ENCODE measurements around the gene RAB40C. TPM values are rescaled to one million over a fixed set of nuclear protein-coding genes. Genes with fewer than 3 reads are reported as not detected.

The RAB40C gene
- total RNA-seq, 1 experiment from 2014 or later = 26.3 TPM

DNA sequence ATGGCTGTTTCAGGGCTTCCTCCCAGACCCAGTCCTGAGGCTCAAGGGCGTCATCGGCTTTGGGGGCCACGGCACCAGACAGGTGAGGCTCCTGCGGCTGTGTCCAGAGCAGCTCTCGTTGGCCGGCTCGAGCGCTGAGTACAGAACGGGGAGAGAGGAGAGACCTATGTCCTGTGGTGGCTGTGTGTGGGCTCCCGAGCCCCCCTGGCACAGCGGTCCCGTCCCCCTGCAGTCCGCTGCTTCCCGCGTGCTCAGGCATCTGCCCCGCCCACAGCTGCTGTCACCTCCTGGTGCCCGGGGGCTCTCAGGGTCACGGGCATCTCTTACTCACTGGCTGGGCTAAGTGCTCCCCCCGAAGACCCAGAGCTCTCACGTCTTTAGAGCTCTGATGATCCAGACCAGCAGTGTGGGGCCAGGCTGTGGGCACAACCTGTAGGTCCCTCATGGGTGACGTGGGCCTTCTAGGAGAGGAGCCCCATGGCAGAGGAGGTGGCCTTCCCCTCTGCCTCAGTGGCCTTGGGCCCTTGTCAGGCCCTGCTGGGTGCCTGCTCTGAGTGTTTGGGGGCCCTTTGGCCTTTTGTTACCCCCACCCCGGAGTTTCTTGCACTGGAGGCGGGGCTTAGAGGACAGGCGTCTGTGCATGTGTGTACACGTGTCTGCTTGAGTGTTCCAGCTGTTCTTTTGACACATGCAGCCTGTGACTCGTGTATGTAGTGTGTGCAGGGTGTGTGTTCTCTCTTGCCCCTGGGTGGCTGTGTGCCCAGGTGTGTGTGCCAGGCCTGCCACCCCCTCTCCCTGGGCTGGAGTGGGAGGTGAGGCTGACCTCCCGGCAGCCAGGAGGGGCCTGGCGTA lies 62.8 kb downstream of the RAB40C start:
- no peak overlapping the region for H3K4me3 ChIP-seq (ENCODE audit: insufficient read depth, low read depth, low read length)

DNA sequence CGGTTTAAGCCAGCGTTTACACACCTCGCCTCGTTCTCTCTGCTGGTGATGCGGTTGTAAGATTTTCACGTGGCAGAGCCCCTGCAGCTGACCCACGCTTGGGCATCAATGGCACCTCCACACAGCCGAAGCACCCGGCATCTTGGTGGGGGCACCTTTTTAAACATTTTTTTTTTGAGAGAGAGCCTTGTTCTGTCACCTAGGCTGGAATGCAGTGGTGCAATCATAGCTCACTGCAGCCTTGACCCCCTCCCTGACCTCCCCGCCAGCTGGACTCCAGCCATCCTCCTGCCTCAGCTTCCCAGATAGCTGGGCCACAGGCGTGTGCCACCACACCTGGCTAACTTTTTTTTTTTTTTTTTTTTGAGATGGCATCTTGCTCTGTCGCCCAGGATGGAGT lies 64.2 kb downstream of the RAB40C start:
- H3K36me3 ChIP-seq (replicated peaks; ENCODE audit: control insufficient read depth, insufficient read depth, low read length) = no peaks in the 10 kb centered on the region; the same call in 1 of the 2 replicates
- no peak overlapping the region for H3K4me3 ChIP-seq (ENCODE audit: insufficient read depth, low read depth, low read length)
- DNase-seq = no peak
- H3K27me3 ChIP-seq (ENCODE audit: control insufficient read depth, insufficient read depth, low read length) = no peaks in the 10 kb centered on the region

More for the DNA sequence above, 62.8 kb downstream of the RAB40C start:
- Histone ChIP-seq H3K36me3 (replicated peaks; ENCODE audit: control insufficient read depth, insufficient read depth, low read length) (no peaks in the 10 kb centered on the region; the same call in 1 of the 2 replicates), H3K27me3 (ENCODE audit: control insufficient read depth, insufficient read depth, low read length) (no peaks in the 10 kb centered on the region)
- no peak for DNase-seq

- Histone ChIP-seq H3K4me3 (ENCODE audit: insufficient read depth, low read depth, low read length) (no peak overlapping the region), H3K27me3 (ENCODE audit: control insufficient read depth, insufficient read depth, low read length) (no peaks in the 10 kb centered on the region), H3K36me3 (replicated peaks; ENCODE audit: control insufficient read depth, insufficient read depth, low read length) (no peaks in the 10 kb centered on the region; the same call in 1 of the 2 replicates)
- no peak for DNase-seq
These were observed 67.6 kb downstream of the RAB40C start for GRCh38 chr16:657487-657886.

GRCh38 chr16:658679-659571 lies 69.1 kb downstream of the RAB40C start:
- peak; percentile 63 for DNase-seq
- H3K27me3 ChIP-seq (ENCODE audit: control insufficient read depth, insufficient read depth, low read length) = no peaks in the 10 kb centered on the region
- H3K4me3 ChIP-seq (ENCODE audit: insufficient read depth, low read depth, low read length) = no peak overlapping the region
- no peaks in the 10 kb centered on the region; the same call in 1 of the 2 replicates for H3K36me3 ChIP-seq (replicated peaks; ENCODE audit: control insufficient read depth, insufficient read depth, low read length)

DNA sequence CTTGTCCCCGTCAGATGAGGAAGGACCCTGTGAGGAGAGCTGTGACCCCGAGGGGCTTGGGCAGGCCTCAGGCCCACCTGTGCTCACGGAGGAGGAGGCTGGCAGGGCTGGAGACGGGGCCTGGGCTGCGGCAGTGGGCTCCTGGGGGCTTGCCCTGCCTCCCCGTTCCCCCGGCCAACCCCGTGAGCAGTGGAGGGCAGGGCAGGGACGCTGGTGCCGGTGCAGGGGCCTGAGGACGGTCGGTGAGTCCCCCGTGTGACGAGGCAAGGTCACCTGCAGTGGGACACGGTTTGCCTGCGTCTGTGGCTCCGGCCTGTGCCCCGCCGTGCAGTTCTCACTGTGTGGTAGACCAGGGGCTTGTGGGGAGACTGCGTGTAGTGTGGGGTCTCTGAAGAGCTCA lies 69.8 kb downstream of the RAB40C start:
- Histone ChIP-seq H3K4me3 (ENCODE audit: insufficient read depth, low read depth, low read length) (no peak overlapping the region), H3K36me3 (replicated peaks; ENCODE audit: control insufficient read depth, insufficient read depth, low read length) (no peaks in the 10 kb centered on the region; the same call in 1 of the 2 replicates), H3K27me3 (ENCODE audit: control insufficient read depth, insufficient read depth, low read length) (no peaks in the 10 kb centered on the region)
- DNase-seq = peak; percentile 64

DNA sequence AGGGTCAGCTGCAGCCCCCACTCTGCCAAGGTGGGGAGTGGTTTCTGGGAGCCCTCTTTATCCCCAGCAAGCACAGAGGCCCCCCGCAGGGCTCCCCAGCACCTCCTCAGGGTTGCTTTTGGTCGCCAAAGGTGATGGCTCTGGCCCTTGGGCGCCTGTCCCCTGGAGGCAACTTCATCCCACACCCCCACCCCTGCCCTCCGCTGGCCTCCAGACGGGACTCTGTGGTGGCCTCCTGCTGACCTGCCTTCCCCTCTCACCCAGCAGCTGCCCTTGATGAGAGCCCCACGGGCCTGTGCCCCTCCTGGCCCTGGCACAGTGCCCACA lies 70.2 kb downstream of the RAB40C start:
- peak; percentile 64 for DNase-seq
- no peaks in the 10 kb centered on the region for H3K27me3 ChIP-seq (ENCODE audit: control insufficient read depth, insufficient read depth, low read length)
- no peaks in the 10 kb centered on the region for H3K36me3 ChIP-seq (replicated peaks; ENCODE audit: control insufficient read depth, insufficient read depth, low read length)
- no peak overlapping the region for H3K4me3 ChIP-seq (ENCODE audit: insufficient read depth, low read depth, low read length)

GRCh38 chr16:660459-661183 lies 70.8 kb downstream of the RAB40C start:
- peak; percentile 100 for DNase-seq
- Histone ChIP-seq H3K4me3 (ENCODE audit: insufficient read depth, low read depth, low read length) (peak overlapping the region; percentile 8; the same call in 1 of the 2 replicates), H3K36me3 (replicated peaks; ENCODE audit: control insufficient read depth, insufficient read depth, low read length) (no peaks in the 10 kb centered on the region), H3K27me3 (ENCODE audit: control insufficient read depth, insufficient read depth, low read length) (no peaks in the 10 kb centered on the region)

DNA sequence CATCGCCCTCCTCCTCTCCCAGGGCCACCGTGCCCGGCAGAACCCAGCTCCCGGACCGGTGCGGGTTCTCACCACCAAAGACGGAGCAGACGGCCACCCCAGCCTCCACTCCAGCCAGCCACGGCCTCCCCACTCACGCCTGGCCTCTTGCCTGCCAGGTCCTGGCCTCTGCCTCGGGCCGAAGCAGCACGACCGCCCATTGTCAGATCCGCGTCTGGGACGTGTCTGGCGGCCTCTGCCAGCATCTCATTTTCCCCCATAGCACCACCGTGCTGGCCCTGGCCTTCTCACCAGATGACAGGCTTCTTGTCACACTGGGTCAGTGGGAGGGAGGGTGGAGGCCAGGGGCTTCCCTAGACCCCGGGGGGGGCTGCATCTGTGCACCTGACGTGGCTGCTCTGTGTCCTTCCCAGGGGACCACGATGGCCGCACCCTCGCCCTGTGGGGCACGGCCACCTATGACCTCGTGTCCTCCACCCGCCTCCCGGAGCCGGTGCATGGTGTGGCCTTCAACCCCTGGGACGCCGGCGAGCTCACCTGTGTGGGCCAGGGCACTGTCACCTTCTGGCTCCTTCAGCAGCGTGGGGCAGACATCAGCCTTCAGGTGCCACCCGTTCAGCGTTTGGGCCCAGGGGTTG lies 71.4 kb downstream of the RAB40C start:
- peak; percentile 65 for DNase-seq
- no peaks in the 10 kb centered on the region for H3K36me3 ChIP-seq (replicated peaks; ENCODE audit: control insufficient read depth, insufficient read depth, low read length)
- H3K27me3 ChIP-seq (ENCODE audit: control insufficient read depth, insufficient read depth, low read length) = no peaks in the 10 kb centered on the region
- H3K4me3 ChIP-seq (ENCODE audit: insufficient read depth, low read depth, low read length) = no peak overlapping the region

DNA sequence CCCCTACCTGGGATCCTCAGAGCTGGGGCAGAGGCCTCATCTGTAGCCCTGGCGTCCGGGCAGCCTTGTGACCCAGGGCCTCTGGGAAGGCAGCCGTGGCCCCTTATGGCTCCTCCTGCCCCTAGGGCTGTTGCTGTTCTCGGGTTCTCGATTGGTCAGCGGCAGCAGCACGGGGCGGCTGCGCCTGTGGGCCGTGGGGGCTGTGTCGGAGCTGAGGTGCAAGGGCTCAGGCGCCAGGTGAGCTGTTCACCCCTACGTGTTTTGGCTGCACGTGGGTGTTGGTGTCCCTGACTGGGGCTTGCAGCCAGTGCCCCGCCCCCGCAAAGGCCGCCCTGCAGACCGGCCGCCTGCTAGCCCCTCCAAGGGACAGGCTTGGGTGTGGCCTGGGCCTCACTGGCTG lies 72.2 kb downstream of the RAB40C start:
- DNase-seq = no peak
- no peak overlapping the region for H3K4me3 ChIP-seq (ENCODE audit: insufficient read depth, low read depth, low read length)
- H3K27me3 ChIP-seq (ENCODE audit: control insufficient read depth, insufficient read depth, low read length) = no peaks in the 10 kb centered on the region
- H3K36me3 ChIP-seq (replicated peaks; ENCODE audit: control insufficient read depth, insufficient read depth, low read length) = no peaks in the 10 kb centered on the region

GRCh38 chr16:662597-662996 lies 72.7 kb downstream of the RAB40C start:
- no peak for DNase-seq
- no peak overlapping the region for H3K4me3 ChIP-seq (ENCODE audit: insufficient read depth, low read depth, low read length)
- no peaks in the 10 kb centered on the region for H3K27me3 ChIP-seq (ENCODE audit: control insufficient read depth, insufficient read depth, low read length)
- no peaks in the 10 kb centered on the region; the same call in 1 of the 2 replicates for H3K36me3 ChIP-seq (replicated peaks; ENCODE audit: control insufficient read depth, insufficient read depth, low read length)

- Histone ChIP-seq H3K4me3 (ENCODE audit: insufficient read depth, low read depth, low read length) (no peak overlapping the region), H3K36me3 (replicated peaks; ENCODE audit: control insufficient read depth, insufficient read depth, low read length) (peaks cover 13% of the 10 kb centered on the region), H3K27me3 (ENCODE audit: control insufficient read depth, insufficient read depth, low read length) (no peaks in the 10 kb centered on the region)
- no peak for DNase-seq
These were observed 76.7 kb downstream of the RAB40C start for GRCh38 chr16:666572-666971.

DNA sequence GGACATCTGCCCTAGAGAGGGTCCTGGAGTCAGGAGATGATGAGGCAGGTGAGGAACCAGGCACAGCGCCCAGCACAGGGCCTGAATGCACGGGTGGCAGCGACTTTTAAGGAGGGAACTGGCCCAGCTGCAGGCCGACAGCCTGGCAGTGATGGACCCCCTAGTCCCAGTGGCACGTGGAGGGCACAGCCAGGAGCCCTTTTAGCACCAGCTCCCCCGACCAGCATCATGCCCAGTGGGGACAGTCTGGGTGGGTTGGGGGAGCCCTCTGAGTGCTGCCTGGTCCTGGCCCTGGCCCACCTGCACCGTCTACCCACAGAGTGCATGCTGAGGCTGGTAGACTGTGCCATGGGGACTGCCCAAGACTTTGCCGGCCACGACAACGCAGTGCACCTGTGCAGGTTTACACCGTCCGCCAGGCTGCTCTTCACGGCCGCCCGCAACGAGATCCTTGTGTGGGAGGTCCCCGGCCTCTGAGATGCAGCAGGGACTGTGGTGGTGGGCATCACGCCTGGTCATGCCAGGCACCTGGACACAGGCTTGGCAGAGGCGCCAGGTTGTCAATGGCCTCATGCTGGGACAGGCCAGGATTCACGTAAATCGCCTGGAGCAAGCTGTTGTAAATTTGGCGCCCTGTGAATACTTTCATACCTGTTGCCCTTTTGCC lies 77.4 kb downstream of the RAB40C start:
- H3K36me3 ChIP-seq (replicated peaks; ENCODE audit: control insufficient read depth, insufficient read depth, low read length) = peaks cover 13% of the 10 kb centered on the region
- no peaks in the 10 kb centered on the region for H3K27me3 ChIP-seq (ENCODE audit: control insufficient read depth, insufficient read depth, low read length)
- DNase-seq = no peak
- H3K4me3 ChIP-seq (ENCODE audit: insufficient read depth, low read depth, low read length) = no peak overlapping the region

DNA sequence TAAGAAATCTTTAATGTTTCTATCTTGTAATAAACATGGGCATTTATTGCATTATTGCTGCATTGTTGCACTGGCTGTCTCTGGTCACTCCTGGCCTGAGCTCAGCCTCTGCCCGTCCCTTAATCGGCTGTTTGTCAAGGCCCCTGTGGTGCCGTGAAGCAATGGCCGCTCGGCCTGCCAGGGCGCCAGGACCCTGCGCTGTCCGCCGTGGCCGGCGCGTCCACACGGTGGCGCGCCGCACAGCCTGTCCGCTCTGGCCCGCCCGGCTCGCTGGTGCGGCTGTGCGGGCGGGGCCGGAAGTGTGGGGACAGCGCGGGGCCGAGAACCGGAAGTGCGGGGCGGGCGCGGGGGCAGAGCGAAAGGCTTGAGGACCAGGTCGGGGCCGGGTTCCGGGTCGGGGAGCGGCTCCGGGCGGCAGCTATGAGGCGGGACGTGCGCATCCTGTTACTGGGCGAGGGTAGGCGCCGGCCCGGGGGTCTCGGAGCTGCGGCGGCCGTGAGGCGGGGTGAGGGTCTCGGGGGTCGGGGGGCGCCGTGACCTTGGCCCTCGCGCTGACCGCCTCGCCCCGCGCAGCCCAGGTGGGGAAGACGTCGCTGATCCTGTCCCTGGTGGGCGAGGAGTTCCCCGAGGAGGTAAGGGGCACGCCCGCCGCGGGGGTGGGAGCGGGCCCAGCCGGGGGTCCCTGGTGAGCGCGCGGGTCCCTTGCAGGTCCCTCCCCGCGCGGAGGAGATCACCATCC lies 78.1 kb downstream of the RAB40C start, which contains the start of gene RHOT2:
Gene RHOT2 (plus strand): TSS at position 353 of the 739 bp plus-strand sequence. CDS start 68 bp downstream, at position 421.
- Histone ChIP-seq H3K4me3 (ENCODE audit: insufficient read depth, low read depth, low read length) (peak within 1 kb of the TSS; percentile 96), H3K36me3 (replicated peaks; ENCODE audit: control insufficient read depth, insufficient read depth, low read length) (peaks cover 15% of the 10 kb centered on the region)

More for the DNA sequence above, 78.1 kb downstream of the RAB40C start, which contains the start of gene RHOT2:
- H3K27me3 ChIP-seq (ENCODE audit: control insufficient read depth, insufficient read depth, low read length) = no peaks in the 10 kb centered on the region
- peak; percentile 98 for DNase-seq

All from H7 (cell line).